H1 (cell line): Measurements from ENCODE around the gene RCAN2. TPM values are rescaled to one million over a fixed set of nuclear protein-coding genes. Genes with fewer than 3 reads are reported as not detected.

Source experiments
- CHD1 ChIP-seq: IDR thresholded peaks from 2 replicates; pipeline ENCODE4 v1.6.1; 2012; ENCODE audit warnings: low read depth, low read length, improper control_type of control experiment
- CHD7 ChIP-seq: fragments of 300-600 bp; sonication (generic); IDR thresholded peaks from 2 replicates; pipeline ENCODE4 v1.7.1; 2012; ENCODE audit warnings: low read length, moderate library complexity, mild to moderate bottlenecking, inconsistent platforms; ENCODE audit not compliant: insufficient replicate concordance
- FOSL1 ChIP-seq: IDR thresholded peaks from 2 replicates; pipeline ENCODE4 v1.6.1; 2011; ENCODE audit warnings: mild to moderate bottlenecking, low read depth, low read length, moderate library complexity; ENCODE audit not compliant: insufficient read depth
- MAFK ChIP-seq: IDR thresholded peaks from 2 replicates; pipeline ENCODE4 v1.6.1; 2012; ENCODE audit warnings: low read depth, mild to moderate bottlenecking, improper control_type of control experiment, low read length
- POLR2AphosphoS5 ChIP-seq: IDR thresholded peaks from 2 replicates; pipeline ENCODE4 v1.6.1; 2011; ENCODE audit warnings: low read depth, low read length
- RBBP5 ChIP-seq: IDR thresholded peaks from 2 replicates; pipeline ENCODE4 v1.7.1; 2012; ENCODE audit warnings: low read depth, mild to moderate bottlenecking, inconsistent platforms, low read length, moderate library complexity, borderline replicate concordance
- RFX5 ChIP-seq: IDR thresholded peaks from 2 replicates; pipeline ENCODE4 v1.6.1; 2011; ENCODE audit warnings: low read depth, low read length, improper control_type of control experiment, borderline replicate concordance
- RNF2 ChIP-seq: fragments of 200-900, 300-1000 bp; sonication (generic); IDR thresholded peaks from 2 replicates; pipeline ENCODE4 v1.7.1; 2016; ENCODE audit warnings: borderline replicate concordance, low read depth, mild to moderate bottlenecking, antibody characterized with exemption, low read length; ENCODE audit not compliant: poor library complexity, severe bottlenecking; ENCODE audit errors: missing control alignments
- SIRT6 ChIP-seq: IDR thresholded peaks from one replicate; pipeline ENCODE4 v1.7.1; 2012; ENCODE audit warnings: low read length, inconsistent platforms
- TAF1 ChIP-seq: IDR thresholded peaks from 2 replicates; pipeline ENCODE4 v1.6.1; 2011; ENCODE audit warnings: mild to moderate bottlenecking, low read depth, low read length
- ZNF274 ChIP-seq: IDR thresholded peaks from 2 replicates; pipeline ENCODE4 v1.7.0; 2012; ENCODE audit warnings: low read length, borderline replicate concordance; ENCODE audit errors: extremely low read depth
- polyA plus RNA-seq, 7 experiments: library from polyadenylated mRNA; depleted of rRNA in 3 of 7; stranded (reverse) in 5 of 7; unstranded in 2 of 7; fragments of >200 nt in 5 of 7; fragments of 200-250 nt in 2 of 7; gene quantifications; 1 replicate in 5 of 7; 2 replicates in 1 of 7; 4 replicates in 1 of 7; pipeline versions ENCODE4 v1.2.1 to v1.2.3, GENCODE V29; 2011 to 2013; ENCODE audit warnings: missing spikeins in 2 of 7, mixed read lengths in 2 of 7
- total RNA-seq: library from RNA; stranded (reverse); fragmentation: NEBNext Ultra II Directional; extraction: Animal tissue kit (Norgen Biotek cat#: 25700); gene quantifications from 2 replicates; pipeline ENCODE4 v1.2.1, GENCODE V29; 2021

Gene RCAN2
- total and polyA plus RNA-seq, 2 of the 8 experiments (the other 6 are each of a cell fraction or from before 2014, with no cell fraction given), result 5.0 to 8.5 TPM

- no peak for TF ChIP-seq CHD7
- TF ChIP-seq RBBP5, result no peak
- no peak for TF ChIP-seq FOSL1
- TF ChIP-seq TAF1, result no peak
- no peak for TF ChIP-seq MAFK
- TF ChIP-seq RNF2, result no peak
- TF ChIP-seq ZNF274, result no peak
- no peak for TF ChIP-seq RFX5
- no peak for TF ChIP-seq POLR2AphosphoS5
- no peak for TF ChIP-seq SIRT6
- no peak for TF ChIP-seq CHD1
These were observed 53.0 kb downstream of the RCAN2 start (continued) for GRCh38 chr6:46438245-46438644.
